A549 (cell line): ENCODE measurements around the gene ACSS3. TPM values are rescaled to one million over a fixed set of nuclear protein-coding genes. Genes with fewer than 3 reads are reported as not detected.
A peak's percentile ranks its signal among the peaks of the same experiment; 100 is the strongest.

ENCODE experiments used
- ATAC-seq, 2 experiments: fragments of 200-7000 bp in 1 of 2; fragments of >200 bp in 1 of 2; cut with Nextera tagmentation in 1 of 2; cut with Tn5 transposase in 1 of 2; 3 replicates each; pipeline versions ENCODE4 v1.8.0 to v1.9.1; 2018 to 2020; ENCODE audit warnings: mild to moderate bottlenecking in 1 of 2, moderate library complexity in 1 of 2
- CTCF ChIA-PET: fragments of 300-600 bp; sonication (Branson Sonifier 250); formaldehyde crosslinking; extraction: SDS; loops from one replicate; lab custom pipeline; 2021; ENCODE audit warnings: antibody characterized with exemption, inconsistent platforms; lab: Yijun Ruan, JAX
- POLR2A ChIA-PET: fragments of 350-600 bp; formaldehyde crosslinking; extraction: SDS; loops from one replicate; lab custom pipeline; 2021; ENCODE audit warnings: antibody characterized with exemption, inconsistent platforms; lab: Yijun Ruan, JAX
- DNase-seq, 2 experiments: peaks; one replicate each; pipeline versions ENCODE4 v3.0.0 to v3.0.0-alpha.2; 2011 to 2016; ENCODE audit warnings: low read depth in 1 of 2, low spot score in 1 of 2
- FAIRE-seq: peaks from 2 replicates; lab custom pipeline; 2011; peaks lifted over from hg19 to GRCh38; lab: Jason Lieb, UNC
- H3K27ac ChIP-seq, 2 experiments: fragments of >200 bp; sonication (Bioruptor Twin); formaldehyde crosslinking; 3 replicates each; pipeline ENCODE4 v1.5.1; 2016 to 2017
- H3K4me1 ChIP-seq: fragments of >200 bp; sonication (Bioruptor Twin); formaldehyde crosslinking; 3 replicates; pipeline ENCODE4 v1.6.1; 2016
- H3K4me2 ChIP-seq: fragments of >200 bp; sonication (Bioruptor Twin); formaldehyde crosslinking; 3 replicates; pipeline ENCODE4 v1.6.1; 2016
- H3K4me3 ChIP-seq: fragments of >200 bp; sonication (Bioruptor Twin); formaldehyde crosslinking; 3 replicates; pipeline ENCODE4 v1.5.1; 2016
- H3K9me3 ChIP-seq: fragments of >200 bp; sonication (Bioruptor Twin); formaldehyde crosslinking; 3 replicates; pipeline ENCODE4 v1.6.1; 2016
- BHLHE40 ChIP-seq: IDR thresholded peaks from 2 replicates; pipeline ENCODE4 v1.6.1; 2012; ENCODE audit warnings: low read depth, low read length, inconsistent platforms
- CEBPB ChIP-seq, 2 experiments: fragments of >200 bp in 1 of 2; sonication (Bioruptor Twin) in 1 of 2; formaldehyde crosslinking in 1 of 2; IDR thresholded peaks; 2 replicates each; pipeline ENCODE4 v1.6.1; 2012 to 2016
- CHD4 ChIP-seq: fragments of 200-600 bp; sonication (generic); IDR thresholded peaks from 2 replicates; pipeline ENCODE4 v1.6.1; 2016; ENCODE audit warnings: antibody characterized with exemption, mild to moderate bottlenecking, borderline replicate concordance
- CTCF ChIP-seq: fragments of >200 bp; sonication (Bioruptor Twin); formaldehyde crosslinking; IDR thresholded peaks from 3 replicates; pipeline ENCODE4 v1.5.1; 2016
- E2F6 ChIP-seq: IDR thresholded peaks from 2 replicates; pipeline ENCODE4 v1.6.1; 2012; ENCODE audit warnings: low read depth, borderline replicate concordance
- EHF ChIP-seq: fragments of 250-450 bp; sonication (Bioruptor Pico); IDR thresholded peaks from 2 replicates; pipeline ENCODE4 v1.5.0; 2020; ENCODE audit warnings: mild to moderate bottlenecking
- EHMT2 ChIP-seq: fragments of 200-600 bp; sonication (generic); IDR thresholded peaks from 2 replicates; pipeline ENCODE4 v1.6.1; 2016; ENCODE audit warnings: antibody characterized with exemption, low read depth, mild to moderate bottlenecking, moderate library complexity
- FOSL2 ChIP-seq, 2 experiments: fragments of 450-650 bp in 1 of 2; fragments of >200 bp in 1 of 2; sonication (Bioruptor Twin) in 1 of 2; formaldehyde crosslinking; IDR thresholded peaks; 2 replicates each; pipeline versions ENCODE4 v1.5.0 to v1.6.1; 2016 to 2020; ENCODE audit warnings: mild to moderate bottlenecking in 1 of 2, moderate library complexity in 1 of 2
- FOXS1 ChIP-seq: fragments of 250-450 bp; sonication (Bioruptor Pico); IDR thresholded peaks from 2 replicates; pipeline ENCODE4 v1.5.0; 2020; ENCODE audit warnings: mild to moderate bottlenecking, moderate library complexity
- HMGXB4 ChIP-seq: fragments of 250-450 bp; sonication (Bioruptor Pico); IDR thresholded peaks from 2 replicates; pipeline ENCODE4 v1.5.0; 2021; ENCODE audit warnings: mild to moderate bottlenecking, moderate library complexity, borderline replicate concordance
- JUN ChIP-seq, 2 experiments: fragments of >200 bp; sonication (Bioruptor Twin); formaldehyde crosslinking; IDR thresholded peaks; 2 replicates in 1 of 2; 3 replicates in 1 of 2; pipeline ENCODE4 v1.6.1; 2016 to 2017
- JUNB ChIP-seq: fragments of >200 bp; sonication (Bioruptor Twin); formaldehyde crosslinking; IDR thresholded peaks from 2 replicates; pipeline ENCODE4 v1.6.1; 2016
- MAFK ChIP-seq: fragments of 450-650 bp; IDR thresholded peaks from 2 replicates; pipeline ENCODE4 v1.6.1; 2014; ENCODE audit not compliant: partially characterized antibody
- NFE2L2 ChIP-seq: fragments of 150-350 bp; conservative IDR thresholded peaks from 2 replicates; pipeline ENCODE4 v1.6.1; 2014; ENCODE audit warnings: low read length
- RAD21 ChIP-seq, 2 experiments: fragments of >200 bp in 1 of 2; sonication (Bioruptor Twin) in 1 of 2; formaldehyde crosslinking in 1 of 2; IDR thresholded peaks in 1 of 2; conservative IDR thresholded peaks in 1 of 2; 2 replicates in 1 of 2; 3 replicates in 1 of 2; pipeline ENCODE4 v1.6.1; 2012 to 2018; ENCODE audit warnings: inconsistent platforms in 1 of 2
- SMC3 ChIP-seq: fragments of >200 bp; sonication (Bioruptor Twin); formaldehyde crosslinking; IDR thresholded peaks from 3 replicates; pipeline ENCODE4 v1.6.1; 2018; ENCODE audit warnings: inconsistent platforms
- SREBF2 ChIP-seq: fragments of 450-650 bp; IDR thresholded peaks from 2 replicates; pipeline ENCODE4 v1.6.1; 2014; ENCODE audit warnings: mild to moderate bottlenecking, moderate library complexity
- TP53 ChIP-seq: fragments of 250-450 bp; sonication (Bioruptor Pico); IDR thresholded peaks from 2 replicates; pipeline ENCODE4 v1.5.0; 2021; ENCODE audit warnings: mild to moderate bottlenecking, moderate library complexity
- USF2 ChIP-seq: fragments of 450-650 bp; IDR thresholded peaks from 2 replicates; pipeline ENCODE4 v1.6.1; 2014; ENCODE audit warnings: antibody characterized with exemption
- ZSCAN20 ChIP-seq: fragments of 250-450 bp; sonication (Bioruptor Pico); IDR thresholded peaks from 2 replicates; pipeline ENCODE4 v1.8.0; 2022; ENCODE audit warnings: mild to moderate bottlenecking, moderate library complexity
- WGBS: methylation state at CpG from one replicate; pipeline ENCODE4 v1.1.6; 2017; ENCODE audit errors: missing lambda C conversion rate; 5-methylcytosine and 5-hydroxymethylcytosine counted together
- polyA plus RNA-seq, 4 experiments: library from polyadenylated mRNA; depleted of rRNA in 3 of 4; stranded (reverse); fragments of >200 nt; fragmentation: RNase III in 1 of 4; extraction: RNeasy Plus Mini Kit Qiagen cat#74134 plus additional on column Dnase treatment in 1 of 4; gene quantifications; 2 replicates in 3 of 4; 3 replicates in 1 of 4; pipeline ENCODE4 v1.2.3, GENCODE V29; 2011 to 2017

Gene ACSS3
- polyA plus RNA-seq, 2 of the 4 experiments (the other 2 are of a cell fraction): 0.06 to 0.34 TPM

GRCh38 chr12:81125691-81126090 is 47.8 kb downstream of the ACSS3 start:
- DNase-seq: no peak
- no peaks in the 10 kb centered on the region for H3K4me1 ChIP-seq
- peak; percentile 35 to 48; a peak in 1 of 4 replicates for TF ChIP-seq CEBPB (IDR thresholded peaks at IDR 0.05)
- no peak for TF ChIP-seq EHF (CRISPR knock-in tag)
- TF ChIP-seq, all 56 proteins: peak for 1
- ATAC-seq: no peak
- no peak overlapping the region for H3K27ac ChIP-seq
- H3K4me2 ChIP-seq: no peak overlapping the region
- 35% methylated on average over 8 of the region's 8 CpGs for WGBS
- ChIA-PET CTCF (no interaction called here), POLR2A (no interaction called here)
- no peak for FAIRE-seq
- no peaks in the 10 kb centered on the region for H3K9me3 ChIP-seq
- no peak overlapping the region for H3K4me3 ChIP-seq

- no peak overlapping the region for H3K4me2 ChIP-seq
- 0% methylated on average over 2 of the region's 2 CpGs for WGBS
- POLR2A ChIA-PET: no interaction called here
- peak; percentile 39 to 87; a peak in 3 of 6 replicates for ATAC-seq
- H3K4me3 ChIP-seq: no peak overlapping the region
- no peaks in the 10 kb centered on the region for H3K9me3 ChIP-seq
- TF ChIP-seq FOSL2 (IDR thresholded peaks at IDR 0.05) (no peak), FOSL2 (CRISPR knock-in tag; IDR thresholded peaks at IDR 0.05) (no peak), USF2 (no peak), RAD21 (conservative IDR thresholded peaks at IDR 0.05 in 1 of 2, IDR thresholded peaks at IDR 0.05 in 1 of 2) (peak; percentile 43 to 47; a peak in 3 of 5 replicates), CHD4 (no peak), TP53 (CRISPR knock-in tag) (no peak), CTCF (peak; percentile 65), SMC3 (peak; percentile 56), E2F6 (no peak), ZSCAN20 (no peak), HMGXB4 (CRISPR knock-in tag) (no peak), NFE2L2 (no peak), FOXS1 (CRISPR knock-in tag) (no peak), EHF (CRISPR knock-in tag) (no peak)
- TF ChIP-seq, all 56 proteins: peak for 3
- FAIRE-seq: no peak
- Histone ChIP-seq H3K27ac (no peak overlapping the region), H3K4me1 (no peaks in the 10 kb centered on the region)
- CTCF ChIA-PET: interaction anchor here (0.7 to 1.3 kb wide), 5 partner anchors 11 to 715 kb away, joined by 3 to 6 read pairs (median 5); no protein-coding TSS in a partner anchor
- peak; percentile 7 to 61 for DNase-seq
These were observed 51.2 kb downstream of the ACSS3 start for GRCh38 chr12:81128930-81129554.

GRCh38 chr12:81136519-81136918 is 58.6 kb downstream of the ACSS3 start:
- Histone ChIP-seq H3K4me2 (no peak overlapping the region), H3K4me3 (no peak overlapping the region), H3K4me1 (no peaks in the 10 kb centered on the region), H3K27ac (no peak overlapping the region), H3K9me3 (no peaks in the 10 kb centered on the region)
- ChIA-PET POLR2A (no interaction called here), CTCF (no interaction called here)
- DNase-seq (no peak), ATAC-seq (no peak), FAIRE-seq (no peak)
- TF ChIP-seq SREBF2 (no peak), EHMT2 (no peak), NFE2L2 (no peak), TP53 (CRISPR knock-in tag) (no peak), SMC3 (no peak), BHLHE40 (no peak), JUN (IDR thresholded peaks at IDR 0.05) (no peak), JUNB (no peak), FOXS1 (CRISPR knock-in tag) (no peak), MAFK (no peak)
